ENCODE data around the gene PER1. TPM values are rescaled to one million over a fixed set of nuclear protein-coding genes. Genes with fewer than 3 reads are reported as not detected.

Gene PER1
- total RNA-seq, 2 experiments from 2014 or later, result 15.4 to 48.0 TPM

DNA sequence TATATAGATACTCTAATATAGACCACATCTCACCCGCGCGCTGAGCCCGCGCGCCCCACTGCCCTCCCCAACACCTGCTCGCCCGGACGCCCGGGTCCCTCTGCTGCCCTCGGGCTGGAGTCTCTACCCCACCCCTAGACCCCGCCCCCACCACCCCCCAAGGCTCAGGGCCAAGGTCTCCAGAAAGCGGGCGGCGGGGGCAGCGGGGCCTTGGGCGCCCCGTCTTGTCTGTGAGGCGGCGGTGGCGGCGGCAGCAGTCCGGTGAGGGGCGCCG lies 30.9 kb downstream of the PER1 start:
- H3K9me3 ChIP-seq (ENCODE audit: low read length), result no peaks in the 10 kb centered on the region
- H3K4me3 ChIP-seq (ENCODE audit: low read depth, low read length, poor library complexity, severe bottlenecking), result peak overlapping the region; percentile 79
- no TSS peak for BruUV-seq (replicated peaks)
- ChIA-PET CTCF (ENCODE audit: unreplicated experiment) (no interaction called here), POLR2A (no interaction called here)
- H3K36me3 ChIP-seq (ENCODE audit: insufficient read depth, low read length), result no peaks in the 10 kb centered on the region
- H4K20me1 ChIP-seq (ENCODE audit: insufficient read depth, low read length), result 0 out of 2 replicates have a peak, but pooled peaks cover 3% of the 10 kb centered on the region
- no peak for DNase-seq (ENCODE audit: low spot score)
- H2AFZ ChIP-seq (ENCODE audit: low read length), result peak overlapping the region; percentile 24; the same call in 1 of the 2 replicates
- H3K4me2 ChIP-seq (ENCODE audit: low read length), result peak overlapping the region; percentile 98
- H3K27ac ChIP-seq (ENCODE audit: low read depth, low read length, poor library complexity, severe bottlenecking), result no peak overlapping the region
- no peak for TF ChIP-seq CTCF (conservative IDR thresholded peaks at IDR 0.05; ENCODE audit: low read length)
- no peak for TF ChIP-seq EZH2phosphoT487 (IDR thresholded peaks at IDR 0.05; ENCODE audit: borderline replicate concordance, low read depth, low read length)
- peaks cover 54% of the 10 kb centered on the region for H3K4me1 ChIP-seq (ENCODE audit: insufficient read depth, low read length, poor library complexity, severe bottlenecking)
- no peaks in the 10 kb centered on the region for H3K9me2 ChIP-seq (ENCODE audit: insufficient read depth, low read length)
- intact Hi-C loops (cut with micrococcal nuclease; ENCODE audit: unreplicated experiment), result loop anchor here (1.0 to 5.0 kb wide), 5 partner anchors 35 to 284 kb away; partner anchors contain the start of gene RANGRF
- no peaks in the 10 kb centered on the region for H3K79me2 ChIP-seq (ENCODE audit: insufficient read depth, low read depth, low read length)

DNA sequence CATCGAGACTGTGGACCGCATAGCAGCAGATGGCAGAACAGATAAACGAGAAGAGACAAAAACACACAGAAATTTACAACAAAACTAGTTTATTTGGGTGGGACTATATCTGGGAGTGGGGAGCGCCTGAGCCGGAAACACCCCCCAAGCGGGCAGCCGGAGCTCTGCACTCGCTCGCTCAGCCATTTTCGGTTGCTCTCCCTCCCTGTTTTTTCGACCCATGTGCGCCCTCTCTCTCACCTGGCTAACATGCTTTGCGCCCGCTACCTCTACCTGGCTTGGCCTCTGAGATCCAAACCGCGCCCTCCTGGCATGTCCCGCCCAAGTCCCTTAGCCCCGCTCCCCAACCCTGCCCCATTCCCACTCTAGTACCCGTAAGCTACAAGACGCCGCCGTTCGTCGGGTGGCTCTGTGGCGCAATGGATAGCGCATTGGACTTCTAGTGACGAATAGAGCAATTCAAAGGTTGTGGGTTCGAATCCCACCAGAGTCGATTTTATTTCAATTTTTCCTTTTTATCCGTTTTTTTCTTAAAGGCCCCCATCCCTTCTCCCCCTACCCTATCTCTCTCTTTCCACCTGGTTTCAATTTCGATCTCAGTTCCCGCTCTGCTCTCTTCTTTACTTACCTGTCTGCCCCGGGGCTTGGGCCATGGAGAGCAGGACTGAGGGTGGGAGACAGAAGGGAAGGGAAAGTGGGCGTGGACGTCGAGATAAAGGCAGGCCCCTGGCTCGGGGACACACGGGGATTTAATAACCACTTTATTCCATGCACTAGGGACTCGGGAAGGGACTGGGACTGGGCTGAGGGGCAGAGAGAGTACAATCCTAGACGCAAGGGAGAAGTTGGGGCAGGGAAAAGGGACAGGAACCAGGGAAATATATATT lies 31.4 kb downstream of the PER1 start:
- TF ChIP-seq CTCF (conservative IDR thresholded peaks at IDR 0.05; ENCODE audit: low read length) (peak; percentile 71), EZH2phosphoT487 (IDR thresholded peaks at IDR 0.05; ENCODE audit: borderline replicate concordance, low read depth, low read length) (no peak)
- no peaks in the 10 kb centered on the region for H3K79me2 ChIP-seq (ENCODE audit: insufficient read depth, low read depth, low read length)
- ChIA-PET CTCF (ENCODE audit: unreplicated experiment) (interaction anchor here (1.4 to 1.9 kb wide), 2 partner anchors 17 to 41 kb away, joined by 3 to 6 read pairs; no protein-coding TSS in a partner anchor), POLR2A (interaction anchor here (1.3 to 1.8 kb wide), 3 partner anchors 18 to 90 kb away, joined by 5 to 7 read pairs (median 6); partner anchors contain the start of gene AURKB)
- intact Hi-C loops (cut with micrococcal nuclease; ENCODE audit: unreplicated experiment), result loop anchor here (1.0 to 5.0 kb wide), 8 partner anchors 19 to 283 kb away; partner anchors contain the start of gene RANGRF
- H3K27ac ChIP-seq (ENCODE audit: low read depth, low read length, poor library complexity, severe bottlenecking), result peak overlapping the region; percentile 79
- H3K36me3 ChIP-seq (ENCODE audit: insufficient read depth, low read length), result no peaks in the 10 kb centered on the region
- peaks cover 54% of the 10 kb centered on the region for H3K4me1 ChIP-seq (ENCODE audit: insufficient read depth, low read length, poor library complexity, severe bottlenecking)
- DNase-seq (ENCODE audit: low spot score), result peak; percentile 81
- H3K9me2 ChIP-seq (ENCODE audit: insufficient read depth, low read length), result no peaks in the 10 kb centered on the region
- H3K4me2 ChIP-seq (ENCODE audit: low read length), result peak overlapping the region; percentile 98
- H3K4me3 ChIP-seq (ENCODE audit: low read depth, low read length, poor library complexity, severe bottlenecking), result peak overlapping the region; percentile 79
- BruUV-seq (replicated peaks), result no TSS peak
- H4K20me1 ChIP-seq (ENCODE audit: insufficient read depth, low read length), result 0 out of 2 replicates have a peak, but pooled peaks cover 3% of the 10 kb centered on the region
- H2AFZ ChIP-seq (ENCODE audit: low read length), result peak overlapping the region; percentile 53
- no peaks in the 10 kb centered on the region for H3K9me3 ChIP-seq (ENCODE audit: low read length)
